SJSA1 (cell line): Measurements from ENCODE around the gene UBE2A. TPM values are rescaled to one million over a fixed set of nuclear protein-coding genes. Genes with fewer than 3 reads are reported as not detected.

Experiments used
- DNase-seq, 2 experiments: peaks; one replicate each; pipeline ENCODE4 v3.0.0-alpha.2; 2015 to 2020; ENCODE audit warnings: low spot score in 2 of 2, low read depth in 1 of 2
- H3K27ac ChIP-seq: fragments of 250-450 bp; sonication (Bioruptor Pico); 2 replicates; pipeline ENCODE4 v1.5.1; 2020; ENCODE audit warnings: mild to moderate bottlenecking, moderate library complexity
- H3K27me3 ChIP-seq: fragments of 250-450 bp; sonication (Bioruptor Pico); replicated peaks from 2 replicates; pipeline ENCODE4 v1.5.1; 2020; ENCODE audit warnings: mild to moderate bottlenecking, moderate library complexity
- H3K36me3 ChIP-seq: fragments of 250-450 bp; sonication (Bioruptor Pico); 2 replicates; pipeline ENCODE4 v1.5.1; 2020; ENCODE audit warnings: mild to moderate bottlenecking
- H3K4me1 ChIP-seq: fragments of 250-450 bp; sonication (Bioruptor Pico); replicated peaks from 2 replicates; pipeline ENCODE4 v1.6.1; 2021; ENCODE audit warnings: mild to moderate bottlenecking
- H3K4me3 ChIP-seq: fragments of 250-450 bp; sonication (Bioruptor Pico); 2 replicates; pipeline ENCODE4 v1.5.1; 2020; ENCODE audit warnings: mild to moderate bottlenecking
- H3K9me3 ChIP-seq: fragments of 250-450 bp; sonication (Bioruptor Pico); replicated peaks from 2 replicates; pipeline ENCODE4 v1.5.1; 2020; ENCODE audit warnings: mild to moderate bottlenecking
- total RNA-seq: library from RNA; depleted of rRNA; stranded (reverse); fragments of >200 nt; shearing (Covaris generic); gene quantifications from 2 replicates; pipeline ENCODE4 v1.2.3, GENCODE V29; 2014; rRNA removed

The UBE2A gene
- 46.0 and 60.0 TPM in 2 replicates for total RNA-seq

- peaks cover 17% of the 10 kb centered on the region for H3K36me3 ChIP-seq
- H3K27me3 ChIP-seq = no peaks in the 10 kb centered on the region
- H3K4me1 ChIP-seq = peaks cover 2% of the 10 kb centered on the region; the same call in 1 of the 2 replicates
- H3K27ac ChIP-seq = peak within 1 kb of the TSS; percentile 76
- peak within 1 kb of the TSS; percentile 73 for H3K4me3 ChIP-seq
- DNase-seq = peak; percentile 88 to 89
- no peaks in the 10 kb centered on the region for H3K9me3 ChIP-seq
Measured at GRCh38 chrX:119574394-119575266, at the start of gene UBE2A. UBE2A (plus strand) TSS chrX:119574563; CDS start chrX:119574712, 149 bp downstream.

GRCh38 chrX:119529345-119530276 lies 44.8 kb upstream of the UBE2A start:
- H3K27me3 ChIP-seq = no peaks in the 10 kb centered on the region
- no peaks in the 10 kb centered on the region for H3K36me3 ChIP-seq
- H3K4me1 ChIP-seq = no peaks in the 10 kb centered on the region
- no peak overlapping the region for H3K4me3 ChIP-seq
- no peak overlapping the region for H3K27ac ChIP-seq
- H3K9me3 ChIP-seq = no peaks in the 10 kb centered on the region
- DNase-seq = no peak

- H3K27ac ChIP-seq = no peak overlapping the region
- H3K36me3 ChIP-seq = 0 out of 2 replicates have a peak, but pooled peaks cover 4% of the 10 kb centered on the region
- H3K4me1 ChIP-seq = peaks cover 8% of the 10 kb centered on the region
- H3K9me3 ChIP-seq = no peaks in the 10 kb centered on the region
- DNase-seq = no peak
- H3K4me3 ChIP-seq = no peak overlapping the region
- H3K27me3 ChIP-seq = no peaks in the 10 kb centered on the region
Measured at GRCh38 chrX:119537487-119537886, 36.9 kb upstream of the UBE2A start.

- H3K4me1 ChIP-seq = peaks cover 8% of the 10 kb centered on the region
- no peaks in the 10 kb centered on the region for H3K9me3 ChIP-seq
- H3K27ac ChIP-seq = no peak overlapping the region
- no peaks in the 10 kb centered on the region for H3K27me3 ChIP-seq
- 0 out of 2 replicates have a peak, but pooled peaks cover 4% of the 10 kb centered on the region for H3K36me3 ChIP-seq
- no peak for DNase-seq
- H3K4me3 ChIP-seq = no peak overlapping the region
Measured at GRCh38 chrX:119539872-119540271, 34.5 kb upstream of the UBE2A start.

GRCh38 chrX:119541188-119541587 lies 33.2 kb upstream of the UBE2A start:
- H3K4me1 ChIP-seq = peaks cover 8% of the 10 kb centered on the region
- peak; percentile 60 for DNase-seq
- H3K9me3 ChIP-seq = no peaks in the 10 kb centered on the region
- no peak overlapping the region for H3K4me3 ChIP-seq
- peak overlapping the region; percentile 54 for H3K27ac ChIP-seq
- H3K36me3 ChIP-seq = 0 out of 2 replicates have a peak, but pooled peaks cover 4% of the 10 kb centered on the region
- H3K27me3 ChIP-seq = no peaks in the 10 kb centered on the region

- H3K27me3 ChIP-seq = no peaks in the 10 kb centered on the region
- no peaks in the 10 kb centered on the region for H3K36me3 ChIP-seq
- no peak overlapping the region for H3K4me3 ChIP-seq
- no peaks in the 10 kb centered on the region for H3K9me3 ChIP-seq
- DNase-seq = no peak
- no peak overlapping the region for H3K27ac ChIP-seq
- no peaks in the 10 kb centered on the region for H3K4me1 ChIP-seq
Measured at GRCh38 chrX:119549327-119550016, 24.9 kb upstream of the UBE2A start.

- no peak for DNase-seq
- Histone ChIP-seq H3K9me3 (no peaks in the 10 kb centered on the region), H3K27me3 (no peaks in the 10 kb centered on the region), H3K27ac (no peak overlapping the region), H3K4me3 (no peak overlapping the region), H3K36me3 (no peaks in the 10 kb centered on the region), H3K4me1 (no peaks in the 10 kb centered on the region)
Measured at GRCh38 chrX:119552508-119552907, 21.9 kb upstream of the UBE2A start.

GRCh38 chrX:119565107-119565663 lies 9.2 kb upstream of the UBE2A start, which contains the start of gene STEEP1:
STEEP1 (minus strand) TSS chrX:119565409; CDS start chrX:119565355, 54 bp downstream.
- peak; percentile 75 to 89 for DNase-seq
- Histone ChIP-seq H3K36me3 (no peaks in the 10 kb centered on the region; the same call in 1 of the 2 replicates), H3K4me3 (peak within 1 kb of the TSS; percentile 61), H3K27ac (peak within 1 kb of the TSS; percentile 48; the same call in 1 of the 2 replicates), H3K4me1 (no peaks in the 10 kb centered on the region), H3K27me3 (no peaks in the 10 kb centered on the region), H3K9me3 (no peaks in the 10 kb centered on the region)

- H3K9me3 ChIP-seq = no peaks in the 10 kb centered on the region
- no peak for DNase-seq
- H3K27me3 ChIP-seq = no peaks in the 10 kb centered on the region
- no peaks in the 10 kb centered on the region for H3K4me1 ChIP-seq
- peaks cover 5% of the 10 kb centered on the region for H3K36me3 ChIP-seq
- no peak overlapping the region for H3K27ac ChIP-seq
- H3K4me3 ChIP-seq = no peak overlapping the region
Measured at GRCh38 chrX:119570351-119570835, 4.0 kb upstream of the UBE2A start.

GRCh38 chrX:119573222-119573621 lies 1.1 kb upstream of the UBE2A start:
- H3K9me3 ChIP-seq = no peaks in the 10 kb centered on the region
- H3K36me3 ChIP-seq = peaks cover 17% of the 10 kb centered on the region
- H3K4me1 ChIP-seq = peaks cover 2% of the 10 kb centered on the region; the same call in 1 of the 2 replicates
- no peak for DNase-seq
- no peak overlapping the region for H3K4me3 ChIP-seq
- no peak overlapping the region for H3K27ac ChIP-seq
- no peaks in the 10 kb centered on the region for H3K27me3 ChIP-seq

- peak overlapping the region; percentile 76; the same call in 1 of the 2 replicates for H3K27ac ChIP-seq
Measured at GRCh38 chrX:119573840-119574393, 446 bp upstream of the UBE2A start.

GRCh38 chrX:119579414-119579813 lies 5.1 kb downstream of the UBE2A start:
- Histone ChIP-seq H3K27me3 (no peaks in the 10 kb centered on the region), H3K4me1 (peaks cover 2% of the 10 kb centered on the region; the same call in 1 of the 2 replicates), H3K9me3 (no peaks in the 10 kb centered on the region), H3K27ac (no peak overlapping the region), H3K36me3 (peaks cover 17% of the 10 kb centered on the region), H3K4me3 (no peak overlapping the region)
- no peak for DNase-seq

More at GRCh38 chrX:119573840-119574393, 446 bp upstream of the UBE2A start:
- Histone ChIP-seq H3K27me3 (no peaks in the 10 kb centered on the region), H3K4me1 (peaks cover 2% of the 10 kb centered on the region; the same call in 1 of the 2 replicates), H3K4me3 (peak overlapping the region; percentile 73), H3K9me3 (no peaks in the 10 kb centered on the region), H3K36me3 (peaks cover 17% of the 10 kb centered on the region)
- no peak for DNase-seq
